OCI-LY3 (cell line): ENCODE data around the gene HPD.

Experiments
- H2AFZ ChIP-seq: fragments of 200-600, 300-600 bp; shearing (Covaris generic); 2 replicates; pipeline ENCODE4 v1.6.0; 2014; ENCODE audit warnings: antibody characterized with exemption, low read depth, low read length
- H3K27ac ChIP-seq: fragments of 200-600, 300-600 bp; sonication (generic); 2 replicates; pipeline ENCODE4 v1.5.1; 2014; ENCODE audit warnings: mild to moderate bottlenecking, low read length, moderate library complexity, mixed read lengths
- H3K27me3 ChIP-seq: fragments of 200-600, 300-600 bp; sonication (generic); 2 replicates; pipeline ENCODE4 v1.6.1; 2014; ENCODE audit warnings: low read depth, low read length, mixed read lengths
- H3K36me3 ChIP-seq: fragments of 200-600, 300-600 bp; sonication (generic); replicated peaks from 2 replicates; pipeline ENCODE3; 2014; ENCODE audit warnings: low read depth, low read length, mixed read lengths
- H3K4me1 ChIP-seq: fragments of 300-600, 200-600 bp; sonication (generic); 2 replicates; pipeline ENCODE4 v1.6.1; 2014; ENCODE audit warnings: low read length, mixed read lengths
- H3K4me2 ChIP-seq: fragments of 200-600, 300-600 bp; sonication (generic); 2 replicates; pipeline ENCODE4 v1.6.1; 2014; ENCODE audit warnings: low read length, mixed read lengths
- H3K4me3 ChIP-seq: fragments of 300-600, 200-600 bp; sonication (generic); 2 replicates; pipeline ENCODE4 v1.5.1; 2014; ENCODE audit warnings: antibody characterized with exemption, mild to moderate bottlenecking, low read length, moderate library complexity
- H3K79me2 ChIP-seq: fragments of 300-600, 200-600 bp; shearing (Covaris generic); 2 replicates; pipeline ENCODE4 v1.6.1; 2014; ENCODE audit warnings: mild to moderate bottlenecking, low read length, mixed read lengths
- H3K9ac ChIP-seq: fragments of 300-600, 200-600 bp; shearing (Covaris generic); 2 replicates; pipeline ENCODE4 v1.6.0; 2014; ENCODE audit warnings: mild to moderate bottlenecking, low read length, moderate library complexity
- H3K9me3 ChIP-seq: fragments of 200-600, 300-600 bp; shearing (Covaris generic); 2 replicates; pipeline ENCODE4 v1.6.1; 2014; ENCODE audit warnings: low read length, mixed read lengths; ENCODE audit not compliant: insufficient read depth
- H4K20me1 ChIP-seq: fragments of 200-600, 300-600 bp; sonication (generic); 2 replicates; pipeline ENCODE4 v1.6.1; 2016; ENCODE audit warnings: low read length, mixed read lengths; ENCODE audit not compliant: insufficient read depth
- EZH2phosphoT487 ChIP-seq: fragments of 200-600 bp; shearing (Covaris generic); IDR thresholded peaks from 2 replicates; pipeline ENCODE4 v1.6.1; 2018; ENCODE audit warnings: antibody characterized with exemption, mixed run types, low read depth
- TF ChIP-seq, protein P1 (sequence below): fragments of 200-600, 300-600 bp; sonication (generic); IDR thresholded peaks from 2 replicates; pipeline ENCODE4 v1.5.1; 2014; ENCODE audit warnings: antibody characterized with exemption, low read length, low read depth

Gene HPD

DNA sequence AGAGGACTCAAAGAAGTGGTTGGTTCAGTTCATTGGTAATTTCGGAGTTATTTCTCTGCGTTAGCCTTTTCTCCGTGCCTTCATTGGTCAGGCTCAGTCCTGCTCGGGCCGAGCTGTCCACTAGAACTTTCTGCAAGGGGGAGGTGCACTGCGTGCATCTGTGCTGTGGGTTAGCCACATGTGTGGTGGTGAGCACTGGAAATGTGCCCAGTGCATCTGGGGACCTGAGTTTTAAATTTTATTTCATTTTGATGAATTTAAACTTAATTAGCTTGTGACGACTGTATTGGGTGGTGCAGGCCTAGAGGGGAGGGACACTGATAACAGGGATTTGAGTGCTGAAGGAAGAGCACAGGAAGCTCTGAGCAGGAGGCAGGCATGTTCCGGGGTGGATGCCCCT lies 30.4 kb downstream of the HPD start:
- H4K20me1 ChIP-seq, result no peaks in the 10 kb centered on the region
- H3K4me2 ChIP-seq, result no peak overlapping the region
- H3K4me1 ChIP-seq, result no peaks in the 10 kb centered on the region
- no peak overlapping the region for H2AFZ ChIP-seq
- H3K27ac ChIP-seq, result no peak overlapping the region
- TF ChIP-seq, protein P1, sequence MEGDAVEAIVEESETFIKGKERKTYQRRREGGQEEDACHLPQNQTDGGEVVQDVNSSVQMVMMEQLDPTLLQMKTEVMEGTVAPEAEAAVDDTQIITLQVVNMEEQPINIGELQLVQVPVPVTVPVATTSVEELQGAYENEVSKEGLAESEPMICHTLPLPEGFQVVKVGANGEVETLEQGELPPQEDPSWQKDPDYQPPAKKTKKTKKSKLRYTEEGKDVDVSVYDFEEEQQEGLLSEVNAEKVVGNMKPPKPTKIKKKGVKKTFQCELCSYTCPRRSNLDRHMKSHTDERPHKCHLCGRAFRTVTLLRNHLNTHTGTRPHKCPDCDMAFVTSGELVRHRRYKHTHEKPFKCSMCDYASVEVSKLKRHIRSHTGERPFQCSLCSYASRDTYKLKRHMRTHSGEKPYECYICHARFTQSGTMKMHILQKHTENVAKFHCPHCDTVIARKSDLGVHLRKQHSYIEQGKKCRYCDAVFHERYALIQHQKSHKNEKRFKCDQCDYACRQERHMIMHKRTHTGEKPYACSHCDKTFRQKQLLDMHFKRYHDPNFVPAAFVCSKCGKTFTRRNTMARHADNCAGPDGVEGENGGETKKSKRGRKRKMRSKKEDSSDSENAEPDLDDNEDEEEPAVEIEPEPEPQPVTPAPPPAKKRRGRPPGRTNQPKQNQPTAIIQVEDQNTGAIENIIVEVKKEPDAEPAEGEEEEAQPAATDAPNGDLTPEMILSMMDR, result no peak
- no peak for TF ChIP-seq EZH2phosphoT487
- H3K4me3 ChIP-seq, result no peak overlapping the region
- peaks cover 65% of the 10 kb centered on the region for H3K36me3 ChIP-seq
- H3K9ac ChIP-seq, result no peak overlapping the region
- H3K79me2 ChIP-seq, result no peaks in the 10 kb centered on the region; the same call in 1 of the 2 replicates
- H3K9me3 ChIP-seq, result no peaks in the 10 kb centered on the region
- H3K27me3 ChIP-seq, result no peaks in the 10 kb centered on the region

DNA sequence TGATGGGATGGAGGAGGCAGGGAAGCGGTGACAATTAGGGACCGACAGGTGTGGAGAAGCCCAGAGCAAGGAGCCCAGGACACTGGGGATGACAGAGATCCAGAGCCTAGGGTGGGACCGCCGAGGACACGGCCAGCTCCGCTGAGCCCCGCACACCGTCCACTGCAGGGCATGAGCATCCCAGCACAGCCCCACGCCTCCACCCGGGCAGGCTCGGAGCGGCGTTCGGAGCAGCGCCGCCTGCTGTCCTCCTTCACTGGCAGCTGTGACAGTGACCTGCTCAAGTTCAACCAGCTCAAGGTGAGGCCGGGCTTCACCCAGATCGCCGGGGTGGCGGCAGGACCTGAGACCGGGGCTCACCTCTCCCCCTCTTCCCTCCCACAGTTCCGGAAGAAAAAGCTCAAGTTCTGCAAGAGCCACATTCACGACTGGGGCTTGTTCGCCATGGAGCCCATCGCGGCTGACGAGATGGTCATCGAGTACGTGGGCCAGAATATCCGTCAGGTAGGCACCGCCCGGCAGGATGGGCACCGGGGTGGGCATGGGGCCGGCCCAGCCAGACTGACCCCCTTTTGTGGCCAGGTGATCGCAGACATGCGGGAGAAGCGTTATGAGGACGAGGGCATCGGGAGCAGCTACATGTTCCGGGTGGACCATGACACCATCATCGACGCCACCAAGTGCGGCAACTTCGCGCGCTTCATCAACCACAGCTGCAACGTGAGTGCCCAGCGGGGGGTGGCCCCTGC lies 31.1 kb downstream of the HPD start:
- H3K79me2 ChIP-seq, result no peaks in the 10 kb centered on the region; the same call in 1 of the 2 replicates
- peaks cover 65% of the 10 kb centered on the region for H3K36me3 ChIP-seq
- no peaks in the 10 kb centered on the region for H3K4me1 ChIP-seq
- no peak overlapping the region for H2AFZ ChIP-seq
- TF ChIP-seq EZH2phosphoT487, result no peak
- TF ChIP-seq, protein P1, result no peak
- H3K27ac ChIP-seq, result no peak overlapping the region
- no peak overlapping the region for H3K4me3 ChIP-seq
- no peak overlapping the region for H3K4me2 ChIP-seq
- H4K20me1 ChIP-seq, result no peaks in the 10 kb centered on the region
- H3K9ac ChIP-seq, result no peak overlapping the region
- H3K27me3 ChIP-seq, result no peaks in the 10 kb centered on the region
- H3K9me3 ChIP-seq, result no peaks in the 10 kb centered on the region

DNA sequence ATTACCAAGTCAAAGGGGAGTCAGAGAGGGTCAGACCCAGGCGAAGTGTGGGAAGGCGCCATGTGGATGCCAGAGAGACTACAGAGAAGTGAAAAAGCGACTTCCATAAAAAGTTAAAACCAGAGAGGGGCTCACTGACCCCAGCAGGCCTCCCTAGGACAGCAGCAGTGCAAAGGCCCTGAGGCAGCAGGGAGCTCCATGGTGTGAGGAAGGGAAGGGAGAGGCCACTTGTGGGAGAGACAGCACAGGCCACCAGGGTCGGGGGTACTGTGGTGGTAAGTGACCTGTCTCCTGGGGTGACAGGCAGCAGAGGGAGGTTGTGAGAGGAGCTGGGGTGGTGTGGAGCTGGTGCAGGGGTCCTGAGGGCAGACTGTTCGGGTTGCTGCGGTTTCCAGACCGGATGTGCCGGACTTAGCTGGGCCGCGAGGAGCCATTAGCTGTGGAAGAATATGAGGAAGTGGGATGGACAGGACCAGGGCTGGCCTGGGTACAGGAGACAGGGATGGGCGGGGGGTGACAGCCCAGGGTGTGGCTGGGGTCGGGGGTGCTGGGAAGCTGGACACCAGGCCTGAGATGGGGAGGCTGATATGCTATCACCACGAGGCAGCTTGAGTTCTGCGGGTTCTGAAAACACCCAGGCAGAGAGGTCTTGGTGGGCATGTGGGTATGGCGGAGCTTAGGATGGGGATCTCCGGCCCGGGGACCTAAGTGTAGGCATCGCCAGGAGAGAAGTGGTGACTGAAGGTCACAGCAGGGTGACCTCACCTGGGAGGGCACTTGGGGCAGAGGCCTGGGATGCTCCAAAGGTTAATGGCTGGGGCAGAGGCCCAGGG lies 32.1 kb downstream of the HPD start:
- peaks cover 64% of the 10 kb centered on the region for H3K36me3 ChIP-seq
- H3K79me2 ChIP-seq, result no peaks in the 10 kb centered on the region; the same call in 1 of the 2 replicates
- no peak overlapping the region for H3K4me2 ChIP-seq
- TF ChIP-seq, protein P1, result no peak
- no peak for TF ChIP-seq EZH2phosphoT487
- H3K4me1 ChIP-seq, result no peaks in the 10 kb centered on the region
- no peaks in the 10 kb centered on the region for H3K27me3 ChIP-seq
- H3K9ac ChIP-seq, result no peak overlapping the region
- H4K20me1 ChIP-seq, result no peaks in the 10 kb centered on the region
- no peak overlapping the region for H3K27ac ChIP-seq
- H2AFZ ChIP-seq, result no peak overlapping the region
- H3K4me3 ChIP-seq, result no peak overlapping the region
- H3K9me3 ChIP-seq, result no peaks in the 10 kb centered on the region

DNA sequence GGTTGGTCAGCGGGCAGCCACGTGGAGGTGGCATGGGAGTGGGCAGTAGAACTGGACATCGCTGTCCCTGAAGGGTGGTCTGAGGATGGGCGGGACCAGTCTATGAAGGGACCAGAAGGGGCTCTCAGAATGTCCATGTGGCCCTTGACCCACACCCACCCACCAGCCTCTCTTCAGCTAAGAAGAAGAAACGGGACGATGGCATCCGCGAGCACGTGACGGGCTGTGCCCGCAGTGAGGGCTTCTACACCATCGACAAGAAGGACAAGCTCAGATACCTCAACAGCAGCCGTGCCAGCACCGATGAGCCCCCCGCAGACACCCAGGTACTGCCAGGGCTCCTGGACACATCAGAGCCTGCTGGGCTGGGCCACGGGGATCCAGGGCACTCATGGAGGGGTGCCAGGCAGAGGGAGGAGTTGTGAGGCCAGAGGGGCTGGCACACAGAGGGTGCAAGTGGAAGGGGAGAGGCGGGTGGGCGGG lies 33.6 kb downstream of the HPD start:
- Histone ChIP-seq H3K27me3 (no peaks in the 10 kb centered on the region), H3K27ac (no peak overlapping the region), H2AFZ (no peak overlapping the region), H4K20me1 (no peaks in the 10 kb centered on the region; the same call in 1 of the 2 replicates), H3K4me2 (no peak overlapping the region), H3K4me3 (no peak overlapping the region), H3K36me3 (peaks cover 61% of the 10 kb centered on the region), H3K9ac (no peak overlapping the region), H3K4me1 (no peaks in the 10 kb centered on the region), H3K9me3 (no peaks in the 10 kb centered on the region), H3K79me2 (peaks cover 1% of the 10 kb centered on the region; the same call in 1 of the 2 replicates)
- TF ChIP-seq, protein P1, result no peak
- no peak for TF ChIP-seq EZH2phosphoT487
